Right atrium auricular region (tissue), 2 donors: Measurements from ENCODE around the gene LRRN4CL. TPM values are rescaled to one million over a fixed set of nuclear protein-coding genes. Genes with fewer than 3 reads are reported as not detected.
"Not testable (repeated sequence)": the region's sequence is repeated elsewhere in the genome, so short reads cannot be mapped to it uniquely, and the experiment has no call there.

Experiments
- DNase-seq: peaks from one replicate; pipeline ENCODE4 v3.0.0-alpha.2; 2019; ENCODE audit warnings: low spot score
- H3K27ac ChIP-seq, 2 donors: fragments of 200-600 bp; sonication (generic); 1 replicate in 1 of 2; 2 replicates in 1 of 2; pipeline ENCODE4 v1.5.1; 2016 to 2019
- H3K27me3 ChIP-seq, 2 donors: fragments of 200-600 bp; sonication (generic); one replicate each; pipeline versions ENCODE4 v1.5.1 to v1.6.0; 2017 to 2019
- H3K36me3 ChIP-seq: fragments of 200-600 bp; sonication (generic); one replicate; pipeline ENCODE4 v1.5.1; 2016
- H3K4me1 ChIP-seq, 2 donors: fragments of 200-600 bp; sonication (generic); one replicate each; pipeline versions ENCODE4 v1.5.1 to v1.6.0; 2017 to 2019
- H3K4me3 ChIP-seq, 2 donors: fragments of 200-600 bp; sonication (generic); 1 replicate in 1 of 2; 2 replicates in 1 of 2; pipeline ENCODE4 v1.5.1; 2017 to 2019; ENCODE audit warnings: mild to moderate bottlenecking in 1 of 2, moderate library complexity in 1 of 2
- H3K9me3 ChIP-seq, 2 donors: fragments of 200-600 bp; sonication (generic); one replicate each; pipeline ENCODE4 v1.5.1; 2019
- CTCF ChIP-seq, 2 donors: fragments of 200-600 bp; sonication (generic); IDR thresholded peaks; one replicate each; pipeline ENCODE4 v1.5.1; 2019; ENCODE audit warnings: antibody characterized with exemption in 2 of 2
- total RNA-seq, 2 donors: library from RNA; depleted of rRNA; stranded (reverse); fragments of >200 nt; gene quantifications; one replicate each; pipeline ENCODE4 v1.1.0, GENCODE V29; 2016

Gene LRRN4CL
- total RNA-seq, 2 donors from 2014 or later, result 1.5 to 3.0 TPM

- peaks cover 0 to 35% of the 10 kb centered on the region in 2 donors for H3K4me1 ChIP-seq
- no peak for TF ChIP-seq CTCF (IDR thresholded peaks at IDR 0.05)
- DNase-seq, result peak; percentile 97
- H3K27me3 ChIP-seq, result no peaks in the 10 kb centered on the region
- H3K4me3 ChIP-seq, result peak within 1 kb of the TSS; percentile 54 to 93
- peaks cover 19% of the 10 kb centered on the region for H3K36me3 ChIP-seq
- no peaks in the 10 kb centered on the region for H3K9me3 ChIP-seq
- H3K27ac ChIP-seq, result peak within 1 kb of the TSS; percentile 79 to 89
These were observed 24.2 kb downstream of the LRRN4CL start, which contains the start of the genes C11orf98 and CSKMT for GRCh38 chr11:62665075-62665598. TSS of gene C11orf98 (minus strand) at chr11:62665210. CDS start at chr11:62665169, 41 bp downstream. TSS of gene CSKMT (plus strand) at chr11:62665312. CDS start at chr11:62665880, 568 bp downstream.

- peaks cover 0 to 35% of the 10 kb centered on the region in 2 donors for H3K4me1 ChIP-seq
- DNase-seq, result no peak
These were observed 24.8 kb downstream of the LRRN4CL start for GRCh38 chr11:62664405-62665074.

GRCh38 chr11:62656796-62657429 lies 32.4 kb downstream of the LRRN4CL start:
- no peak overlapping the region for H3K4me3 ChIP-seq
- H3K27ac ChIP-seq, result no peak overlapping the region
- H3K9me3 ChIP-seq, result no peaks in the 10 kb centered on the region
- peaks cover 0 to 8% of the 10 kb centered on the region in 2 donors for H3K4me1 ChIP-seq
- H3K36me3 ChIP-seq, result no peaks in the 10 kb centered on the region
- TF ChIP-seq CTCF (IDR thresholded peaks at IDR 0.05), result no peak
- no peaks in the 10 kb centered on the region for H3K27me3 ChIP-seq
- no peak for DNase-seq

More at GRCh38 chr11:62664405-62665074, 24.8 kb downstream of the LRRN4CL start:
- H3K36me3 ChIP-seq, result peaks cover 19% of the 10 kb centered on the region
- peak overlapping the region; percentile 54 to 93 for H3K4me3 ChIP-seq
- H3K9me3 ChIP-seq, result no peaks in the 10 kb centered on the region
- H3K27ac ChIP-seq, result peak overlapping the region; percentile 79 to 89
- H3K27me3 ChIP-seq, result no peaks in the 10 kb centered on the region
- no peak for TF ChIP-seq CTCF (IDR thresholded peaks at IDR 0.05)

- Histone ChIP-seq H3K4me1 (peaks cover 0 to 15% of the 10 kb centered on the region in 2 donors), H3K27me3 (no peaks in the 10 kb centered on the region), H3K27ac (no peak overlapping the region), H3K36me3 (peaks cover 5% of the 10 kb centered on the region), H3K9me3 (no peaks in the 10 kb centered on the region), H3K4me3 (no peak overlapping the region)
- TF ChIP-seq CTCF (IDR thresholded peaks at IDR 0.05), result no peak
- no peak for DNase-seq
These were observed 35.0 kb downstream of the LRRN4CL start for GRCh38 chr11:62654297-62654696.

GRCh38 chr11:62652161-62653006 lies 36.9 kb downstream of the LRRN4CL start:
- DNase-seq, result no peak

GRCh38 chr11:62650283-62650682 lies 39.0 kb downstream of the LRRN4CL start:
- H3K4me3 ChIP-seq, H3K9me3 ChIP-seq, H3K27ac ChIP-seq, DNase-seq, H3K27me3 ChIP-seq: not testable (repeated sequence)
- Histone ChIP-seq H3K4me1 (peaks cover 0 to 29% of the 10 kb centered on the region in 2 donors), H3K36me3 (peaks cover 20% of the 10 kb centered on the region)

More at GRCh38 chr11:62652161-62653006, 36.9 kb downstream of the LRRN4CL start:
- no peak for TF ChIP-seq CTCF (IDR thresholded peaks at IDR 0.05)
- peak overlapping the region; percentile 91 to 93 for H3K4me3 ChIP-seq
- H3K27ac ChIP-seq, result peak overlapping the region; percentile 89 to 90
- peaks cover 0 to 15% of the 10 kb centered on the region in 2 donors for H3K4me1 ChIP-seq
- H3K9me3 ChIP-seq, result no peaks in the 10 kb centered on the region
- no peaks in the 10 kb centered on the region for H3K27me3 ChIP-seq
- peaks cover 20% of the 10 kb centered on the region for H3K36me3 ChIP-seq
